HG02943 (cell line): ENCODE measurements around the gene GJA8.
"Not testable (repeated sequence)": the region's sequence is repeated elsewhere in the genome, so short reads cannot be mapped to it uniquely, and the experiment has no call there.

ENCODE experiments used
- ATAC-seq: cut with Tn5 transposase; IDR thresholded peaks from one replicate; pipeline ENCODE4 v1.9.1; 2021; ENCODE audit warnings: mild to moderate bottlenecking, low read depth, moderate library complexity; ENCODE audit not compliant: unreplicated experiment

The GJA8 gene

GRCh38 chr1:147902253-147902845 lies at the start of gene GJA8:
TSS of gene GJA8 (plus strand) at chr1:147902795. CDS start at chr1:147907956, 5,161 bp downstream.
- no peak for ATAC-seq

- ATAC-seq: no peak
Observed at GRCh38 chr1:147853391-147853790, 49.2 kb upstream of the GJA8 start.

DNA sequence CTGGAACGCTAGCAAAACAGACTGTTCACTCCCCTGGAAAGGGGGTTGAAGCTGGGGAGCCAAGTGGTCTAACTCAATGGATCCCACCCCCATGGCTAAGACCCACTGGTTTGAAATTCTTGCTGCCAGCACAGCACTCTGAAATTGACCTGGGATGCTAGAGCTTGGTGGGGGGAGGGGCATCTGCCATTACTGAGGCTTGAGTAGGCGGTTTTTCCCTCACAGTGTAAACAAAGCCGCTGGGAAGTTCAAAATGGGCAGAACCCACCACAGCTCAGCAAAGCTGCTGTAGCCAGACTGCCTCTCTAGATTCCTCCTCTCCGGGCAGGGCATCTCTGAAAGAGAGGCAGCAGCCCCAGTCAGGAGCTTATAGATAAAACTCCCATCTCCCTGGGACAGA lies 47.6 kb upstream of the GJA8 start:
- ATAC-seq: not testable (repeated sequence)

GRCh38 chr1:147855996-147856395 lies 46.6 kb upstream of the GJA8 start:
- ATAC-seq: not testable (repeated sequence)

- ATAC-seq: not testable (repeated sequence)
Observed at GRCh38 chr1:147867204-147867603, 35.4 kb upstream of the GJA8 start.

GRCh38 chr1:147878022-147878421 lies 24.6 kb upstream of the GJA8 start:
- ATAC-seq: no peak

DNA sequence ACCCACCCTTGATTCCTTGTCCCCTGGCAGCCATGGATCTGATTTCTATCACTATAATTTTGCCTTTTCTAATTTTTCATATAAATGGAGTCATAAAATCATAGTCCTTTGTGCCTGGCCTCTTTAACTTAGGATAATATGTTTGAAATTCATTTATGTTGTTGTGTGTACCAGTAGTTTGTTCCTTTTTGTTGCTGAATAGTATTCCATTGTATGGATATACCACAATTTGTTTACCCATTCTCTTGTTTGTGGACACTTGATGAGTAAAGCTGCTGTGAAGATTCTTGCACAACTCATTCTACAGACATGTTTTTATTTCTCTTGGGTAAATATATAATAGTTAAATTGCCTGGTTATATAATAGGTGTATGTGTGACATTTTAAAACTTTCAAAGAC lies 22.7 kb upstream of the GJA8 start:
- no peak for ATAC-seq

GRCh38 chr1:147882535-147882934 lies 20.1 kb upstream of the GJA8 start:
- ATAC-seq: no peak

- no peak for ATAC-seq
Observed at GRCh38 chr1:147890177-147890790, 12.3 kb upstream of the GJA8 start.

DNA sequence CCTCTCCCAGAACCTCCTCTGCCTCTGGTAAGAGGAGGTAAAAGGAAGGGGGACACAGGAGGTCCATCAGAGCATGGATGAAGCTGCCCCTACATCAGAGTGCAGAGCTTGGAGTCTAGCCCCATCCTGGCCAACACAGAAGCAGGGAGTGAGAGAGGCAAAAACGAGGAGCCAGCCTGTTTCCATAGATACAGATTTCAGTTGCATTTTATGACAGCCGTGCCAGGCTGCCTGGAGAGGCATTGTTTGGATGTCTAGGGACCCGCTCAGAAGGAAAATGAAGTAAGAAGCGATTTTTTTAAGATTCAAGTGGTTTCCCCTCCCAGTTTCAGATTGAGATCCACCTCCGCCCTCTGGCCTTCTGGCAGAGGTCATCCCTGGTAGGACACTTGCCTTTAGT lies 11.5 kb upstream of the GJA8 start:
- ATAC-seq: no peak

DNA sequence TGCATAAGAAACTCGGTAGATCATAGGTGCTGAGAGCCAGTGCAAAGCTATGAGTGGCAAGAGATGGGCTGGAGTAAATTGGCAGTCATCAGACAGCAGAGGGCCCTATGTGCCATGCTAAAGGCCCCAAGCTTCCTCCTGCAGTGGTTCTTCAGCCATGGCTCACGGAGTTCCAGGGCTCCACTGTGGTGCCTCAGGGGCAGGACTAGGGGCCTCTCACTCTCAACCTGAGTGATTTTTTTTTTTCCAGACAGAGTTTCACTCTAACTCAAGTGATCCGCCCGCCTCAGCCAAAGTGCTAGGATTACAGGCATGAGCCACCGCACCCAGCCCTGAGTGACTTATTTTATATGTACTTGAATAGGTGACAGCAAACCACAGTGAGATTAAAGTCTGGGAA lies 10.4 kb upstream of the GJA8 start:
- ATAC-seq: no peak

- no peak for ATAC-seq
Observed at GRCh38 chr1:147892731-147893214, 9.8 kb upstream of the GJA8 start.

GRCh38 chr1:147895123-147895522 lies 7.5 kb upstream of the GJA8 start:
- ATAC-seq: no peak

GRCh38 chr1:147897029-147897752 lies 5.4 kb upstream of the GJA8 start:
- ATAC-seq: no peak

DNA sequence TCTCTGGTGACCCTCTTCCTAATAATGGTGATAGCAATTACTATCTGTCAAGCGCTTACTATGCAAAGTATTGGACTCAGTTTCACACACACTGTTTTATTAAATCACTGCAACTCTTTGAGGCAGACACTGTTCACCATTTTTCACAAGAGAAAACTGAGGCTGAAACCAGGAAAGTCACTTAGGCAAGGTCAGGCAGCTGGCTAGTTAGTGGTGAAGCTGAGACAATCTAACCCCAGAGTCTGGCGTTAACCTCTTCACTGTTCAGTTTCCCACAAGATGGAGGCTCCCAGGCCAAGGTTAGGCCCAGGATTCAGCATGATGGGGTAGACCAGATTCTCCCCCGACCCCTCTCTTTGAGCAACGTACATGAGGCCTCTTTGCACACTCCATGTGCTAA lies 4.8 kb upstream of the GJA8 start:
- no peak for ATAC-seq

DNA sequence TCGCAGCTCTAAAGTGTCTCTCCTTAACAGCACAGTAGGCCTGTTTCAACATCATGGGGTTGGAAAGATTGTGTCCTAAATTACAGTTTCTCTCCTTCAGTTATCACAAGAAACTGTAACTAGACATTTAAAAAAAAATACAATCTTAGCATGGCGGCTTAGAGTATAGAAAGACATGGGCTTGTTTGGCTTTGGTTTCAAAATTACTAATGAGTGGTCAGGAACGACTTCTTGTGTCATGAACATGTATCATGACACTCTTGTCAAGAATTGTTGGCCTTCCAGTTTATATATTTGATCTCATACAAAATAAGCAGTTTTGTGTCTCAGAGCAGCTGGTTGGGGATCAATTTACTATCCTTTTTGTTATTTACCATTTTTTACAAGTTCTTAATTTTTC lies 2.1 kb downstream of the GJA8 start:
- ATAC-seq: no peak

- ATAC-seq: no peak
Observed at GRCh38 chr1:147907786-147908509, 5.4 kb downstream of the GJA8 start.

DNA sequence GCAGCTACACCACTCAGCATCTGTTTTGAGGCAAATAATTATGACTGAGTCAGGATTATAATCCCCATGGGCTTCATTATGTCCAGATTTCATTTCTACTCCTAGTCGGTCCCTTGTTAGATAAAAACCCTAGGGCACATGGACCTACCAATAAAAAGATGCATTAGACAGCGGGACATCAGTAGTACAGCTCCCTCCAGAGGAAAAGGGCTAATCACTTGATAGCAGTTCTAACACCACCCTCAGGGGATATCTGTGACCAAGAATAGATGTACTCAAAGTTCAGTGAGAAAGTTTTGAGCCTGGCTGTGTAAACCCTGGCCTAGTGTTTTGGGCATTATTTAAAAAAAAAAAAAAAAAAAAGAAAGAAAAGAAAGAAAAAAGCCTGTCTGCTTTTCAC lies 10.0 kb downstream of the GJA8 start:
- no peak for ATAC-seq

DNA sequence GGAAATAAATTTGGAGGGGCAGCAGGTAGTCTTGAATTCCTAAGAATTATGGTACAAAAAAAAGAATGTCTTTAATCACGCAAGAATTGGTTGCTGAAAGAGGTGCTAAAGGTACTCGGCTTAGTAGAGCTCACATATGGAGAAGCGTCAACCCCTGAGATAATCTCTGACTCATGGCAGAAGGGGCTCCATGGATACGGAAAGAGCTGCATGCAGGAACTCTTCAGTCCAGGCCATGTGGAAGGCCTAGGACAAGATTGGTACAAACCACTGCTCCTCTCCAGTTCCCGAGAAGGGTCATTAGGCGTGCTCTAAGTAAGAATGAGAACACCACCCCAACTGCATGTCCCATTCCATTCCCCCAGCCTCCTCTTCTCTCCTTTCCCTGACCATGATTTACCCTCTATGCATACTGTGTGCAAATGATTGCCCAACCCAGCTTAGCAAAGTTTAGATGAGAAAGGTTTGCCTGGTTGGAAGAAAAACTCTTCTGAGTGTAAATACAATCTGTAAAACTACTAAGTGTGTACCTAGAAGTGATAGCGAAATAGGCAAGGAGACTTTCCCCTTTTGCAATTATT lies 10.9 kb downstream of the GJA8 start:
- no peak for ATAC-seq

- no peak for ATAC-seq
Observed at GRCh38 chr1:147919896-147920295, 17.3 kb downstream of the GJA8 start.

DNA sequence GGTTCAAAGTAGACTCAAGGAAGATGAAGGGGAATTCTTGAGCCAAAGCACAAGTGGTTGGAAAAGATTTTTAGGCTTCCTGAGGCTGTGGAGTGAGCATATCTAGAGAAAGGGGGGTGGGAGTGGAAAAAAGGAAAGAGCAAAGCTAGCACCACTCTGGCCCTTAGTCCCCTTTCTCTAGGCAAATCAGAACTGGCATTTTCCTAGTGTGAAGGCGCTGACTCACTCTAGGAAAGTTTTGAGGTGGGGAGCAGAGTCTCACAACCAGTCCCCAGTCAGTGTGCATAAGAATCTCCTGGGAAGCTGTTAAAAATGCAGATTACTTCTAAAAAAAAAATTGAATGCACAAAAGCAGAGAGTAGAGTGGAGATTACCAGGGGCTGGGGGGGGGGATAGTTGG lies 22.2 kb downstream of the GJA8 start:
- ATAC-seq: no peak
